ENCODE data around the gene NACAD.

NACAD gene, protein sequence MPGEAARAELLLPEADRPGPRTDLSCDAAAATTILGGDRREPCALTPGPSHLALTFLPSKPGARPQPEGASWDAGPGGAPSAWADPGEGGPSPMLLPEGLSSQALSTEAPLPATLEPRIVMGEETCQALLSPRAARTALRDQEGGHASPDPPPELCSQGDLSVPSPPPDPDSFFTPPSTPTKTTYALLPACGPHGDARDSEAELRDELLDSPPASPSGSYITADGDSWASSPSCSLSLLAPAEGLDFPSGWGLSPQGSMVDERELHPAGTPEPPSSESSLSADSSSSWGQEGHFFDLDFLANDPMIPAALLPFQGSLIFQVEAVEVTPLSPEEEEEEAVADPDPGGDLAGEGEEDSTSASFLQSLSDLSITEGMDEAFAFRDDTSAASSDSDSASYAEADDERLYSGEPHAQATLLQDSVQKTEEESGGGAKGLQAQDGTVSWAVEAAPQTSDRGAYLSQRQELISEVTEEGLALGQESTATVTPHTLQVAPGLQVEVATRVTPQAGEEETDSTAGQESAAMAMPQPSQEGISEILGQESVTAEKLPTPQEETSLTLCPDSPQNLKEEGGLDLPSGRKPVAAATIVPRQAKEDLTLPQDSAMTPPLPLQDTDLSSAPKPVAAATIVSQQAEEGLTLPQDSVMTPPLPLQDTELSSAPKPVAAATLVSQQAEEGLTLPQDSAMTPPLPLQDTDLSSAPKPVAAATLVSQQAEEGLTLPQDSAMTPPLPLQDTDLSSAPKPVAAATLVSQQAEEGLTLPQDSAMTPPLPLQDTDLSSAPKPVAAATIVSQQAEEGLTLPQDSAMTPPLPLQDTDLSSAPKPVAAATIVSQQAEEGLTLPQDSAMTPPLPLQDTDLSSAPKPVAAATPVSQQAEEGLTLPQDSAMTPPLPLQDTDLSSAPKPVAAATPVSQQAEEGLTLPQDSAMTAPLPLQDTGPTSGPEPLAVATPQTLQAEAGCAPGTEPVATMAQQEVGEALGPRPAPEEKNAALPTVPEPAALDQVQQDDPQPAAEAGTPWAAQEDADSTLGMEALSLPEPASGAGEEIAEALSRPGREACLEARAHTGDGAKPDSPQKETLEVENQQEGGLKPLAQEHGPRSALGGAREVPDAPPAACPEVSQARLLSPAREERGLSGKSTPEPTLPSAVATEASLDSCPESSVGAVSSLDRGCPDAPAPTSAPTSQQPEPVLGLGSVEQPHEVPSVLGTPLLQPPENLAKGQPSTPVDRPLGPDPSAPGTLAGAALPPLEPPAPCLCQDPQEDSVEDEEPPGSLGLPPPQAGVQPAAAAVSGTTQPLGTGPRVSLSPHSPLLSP (N-terminal part only)

DNA sequence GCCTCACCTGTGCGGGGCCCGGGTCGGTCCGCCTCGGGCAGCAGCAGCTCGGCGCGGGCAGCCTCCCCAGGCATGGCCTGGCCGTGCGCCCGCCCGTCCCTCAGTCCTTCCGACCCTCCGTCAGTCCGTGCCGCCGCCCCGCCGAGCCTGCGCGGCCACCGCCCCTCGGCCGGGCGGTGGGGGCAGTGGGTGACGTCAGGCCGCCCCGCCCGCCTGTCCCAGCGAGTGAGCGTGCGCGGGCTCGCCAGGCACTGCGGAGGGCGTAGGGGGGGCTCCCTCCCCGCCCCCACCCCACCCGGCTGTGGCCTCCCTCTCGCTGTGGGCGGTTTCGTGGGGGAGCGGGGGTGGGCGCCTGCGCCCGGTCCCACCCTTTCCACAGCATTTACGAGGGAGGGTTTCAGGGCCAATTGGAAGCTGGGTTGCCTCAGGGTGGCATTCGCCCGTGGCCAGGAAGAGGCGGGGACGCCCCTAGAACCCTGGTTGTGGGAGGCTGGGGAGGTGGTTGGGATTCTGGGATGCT, at the start of gene NACAD:
Gene NACAD, minus strand, starts transcription at position 149 of the 520 bp plus-strand sequence. Its CDS starts 75 bp downstream, at position 74.
- peak within 1 kb of the TSS in 3 of 5 donors; percentile 5 to 62 (median 55) for H3K9ac ChIP-seq (ENCODE audit: low read length in 5 of 5)
- no peaks in the 10 kb centered on the region for H3K9me3 ChIP-seq (ENCODE audit: control insufficient read depth in 5 of 5, low read length in 5 of 5)
- no peaks in the 10 kb centered on the region for H3K36me3 ChIP-seq (ENCODE audit: control insufficient read depth in 5 of 5, insufficient read depth in 5 of 5, low read length in 5 of 5)
- H3K27ac ChIP-seq (ENCODE audit: low read depth, low read length): no peak within 1 kb of the TSS
- H3K27me3 ChIP-seq (ENCODE audit: control insufficient read depth in 5 of 5, insufficient read depth in 4 of 5, low read length in 5 of 5): peaks cover 0 to 9% (median 4%) of the 10 kb centered on the region in 5 donors
- H3K4me1 ChIP-seq (ENCODE audit: control insufficient read depth in 5 of 5, insufficient read depth in 5 of 5, low read length in 5 of 5): peaks cover 0 to 24% (median 9%) of the 10 kb centered on the region in 5 donors
- H3K4me3 ChIP-seq (ENCODE audit: low read depth in 1 of 5, low read length in 5 of 5): peak within 1 kb of the TSS in 4 of 5 donors; percentile 49 to 71 (median 61)

DNA sequence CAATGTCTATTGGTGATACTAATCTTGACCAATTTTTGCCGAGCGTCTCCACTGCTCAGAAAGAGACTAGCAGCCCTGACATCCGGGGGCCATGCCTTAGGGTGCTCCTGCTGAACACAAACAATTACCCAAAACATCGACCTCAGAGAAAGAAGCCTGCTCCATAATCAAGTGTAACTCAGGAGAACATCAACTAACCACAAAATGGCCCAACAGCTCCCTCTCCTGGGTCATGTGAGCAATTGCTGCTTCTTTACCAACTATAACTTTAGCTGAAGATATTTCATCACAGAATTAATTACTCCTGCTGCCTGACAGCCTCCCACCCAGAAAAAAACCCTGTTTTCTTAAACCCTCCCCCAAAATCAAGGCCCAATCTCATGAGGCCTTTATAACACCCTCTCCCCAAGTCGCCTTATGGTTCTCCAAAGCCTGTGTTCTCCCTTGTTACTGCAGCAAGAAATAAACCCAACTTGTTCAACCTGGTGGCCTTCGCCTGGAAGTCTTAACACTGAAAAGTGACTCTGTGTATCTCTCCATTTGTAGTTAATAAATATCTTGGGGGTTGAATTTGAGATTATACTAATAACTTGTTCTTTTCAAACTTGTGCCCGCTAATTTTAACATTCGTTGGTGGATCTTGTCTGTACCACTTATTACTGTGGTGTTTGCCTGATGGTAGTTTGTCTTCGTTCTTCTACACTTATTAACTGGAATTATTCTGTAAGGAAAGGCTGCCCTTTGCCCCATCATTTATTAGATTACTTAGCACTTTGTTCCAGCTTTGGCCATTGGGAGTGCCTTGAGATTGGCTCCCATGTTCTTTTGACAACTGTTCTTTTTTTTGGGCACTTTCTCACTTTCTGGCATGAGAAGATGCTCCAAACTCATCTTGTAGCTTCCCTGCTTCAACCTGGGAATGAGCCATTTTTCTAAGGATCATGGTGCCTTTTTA, 47.6 kb upstream of the NACAD start:
- no peaks in the 10 kb centered on the region for H3K9me3 ChIP-seq (ENCODE audit: control insufficient read depth in 5 of 5, low read length in 5 of 5)
- H3K27me3 ChIP-seq (ENCODE audit: control insufficient read depth in 5 of 5, insufficient read depth in 4 of 5, low read length in 5 of 5): peaks cover 0 to 8% (median 3%) of the 10 kb centered on the region in 5 donors
- H3K9ac ChIP-seq (ENCODE audit: low read length in 5 of 5): peak overlapping the region in 1 of 5 donors; percentile 25
- no peak overlapping the region for H3K4me3 ChIP-seq (ENCODE audit: low read depth in 1 of 5, low read length in 5 of 5)
- no peak overlapping the region for H3K27ac ChIP-seq (ENCODE audit: low read depth, low read length)
- peaks cover 0 to 5% (median 4%) of the 10 kb centered on the region in 5 donors for H3K4me1 ChIP-seq (ENCODE audit: control insufficient read depth in 5 of 5, insufficient read depth in 5 of 5, low read length in 5 of 5)
- H3K36me3 ChIP-seq (ENCODE audit: control insufficient read depth in 5 of 5, insufficient read depth in 5 of 5, low read length in 5 of 5): no peaks in the 10 kb centered on the region

DNA sequence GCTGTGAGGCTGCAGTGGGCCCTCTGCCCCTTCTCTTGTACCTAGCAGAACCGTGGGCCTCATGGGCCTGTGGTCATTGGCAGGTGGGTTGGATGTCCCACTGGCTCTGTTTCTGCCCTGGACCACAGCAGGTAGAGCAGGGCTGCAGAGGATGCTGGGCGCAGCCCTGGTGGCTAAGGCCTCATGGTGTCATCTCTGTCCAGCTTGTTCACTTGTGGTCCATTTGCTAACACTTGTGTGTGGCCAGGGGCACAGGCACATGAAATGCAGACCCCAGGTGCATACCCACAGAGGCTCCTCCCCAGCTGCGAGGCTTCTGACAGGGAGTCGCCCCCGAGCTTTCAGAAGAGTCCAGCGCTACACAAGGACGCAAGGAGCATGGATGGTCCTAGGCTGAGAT, 45.1 kb upstream of the NACAD start:
- H3K27me3 ChIP-seq (ENCODE audit: control insufficient read depth in 5 of 5, insufficient read depth in 4 of 5, low read length in 5 of 5): peaks cover 0 to 4% (median 0%) of the 10 kb centered on the region in 5 donors

GRCh38 chr7:45133352-45133751, 44.6 kb upstream of the NACAD start:
- Histone ChIP-seq H3K27me3 (ENCODE audit: control insufficient read depth in 5 of 5, insufficient read depth in 4 of 5, low read length in 5 of 5) (peaks cover 0 to 4% (median 0%) of the 10 kb centered on the region in 5 donors), H3K4me3 (ENCODE audit: low read depth in 1 of 5, low read length in 5 of 5) (no peak overlapping the region), H3K9me3 (ENCODE audit: control insufficient read depth in 5 of 5, low read length in 5 of 5) (no peaks in the 10 kb centered on the region), H3K9ac (ENCODE audit: low read length in 5 of 5) (no peak overlapping the region), H3K4me1 (ENCODE audit: control insufficient read depth in 5 of 5, insufficient read depth in 5 of 5, low read length in 5 of 5) (peaks cover 0 to 5% (median 4%) of the 10 kb centered on the region in 5 donors), H3K36me3 (ENCODE audit: control insufficient read depth in 5 of 5, insufficient read depth in 5 of 5, low read length in 5 of 5) (no peaks in the 10 kb centered on the region), H3K27ac (ENCODE audit: low read depth, low read length) (no peak overlapping the region)

More for the DNA sequence above, 45.1 kb upstream of the NACAD start:
- no peak overlapping the region for H3K4me3 ChIP-seq (ENCODE audit: low read depth in 1 of 5, low read length in 5 of 5)
- H3K9me3 ChIP-seq (ENCODE audit: control insufficient read depth in 5 of 5, low read length in 5 of 5): no peaks in the 10 kb centered on the region
- H3K27ac ChIP-seq (ENCODE audit: low read depth, low read length): no peak overlapping the region
- no peaks in the 10 kb centered on the region for H3K36me3 ChIP-seq (ENCODE audit: control insufficient read depth in 5 of 5, insufficient read depth in 5 of 5, low read length in 5 of 5)
- no peak overlapping the region for H3K9ac ChIP-seq (ENCODE audit: low read length in 5 of 5)
- peaks cover 0 to 5% (median 4%) of the 10 kb centered on the region in 5 donors for H3K4me1 ChIP-seq (ENCODE audit: control insufficient read depth in 5 of 5, insufficient read depth in 5 of 5, low read length in 5 of 5)

DNA sequence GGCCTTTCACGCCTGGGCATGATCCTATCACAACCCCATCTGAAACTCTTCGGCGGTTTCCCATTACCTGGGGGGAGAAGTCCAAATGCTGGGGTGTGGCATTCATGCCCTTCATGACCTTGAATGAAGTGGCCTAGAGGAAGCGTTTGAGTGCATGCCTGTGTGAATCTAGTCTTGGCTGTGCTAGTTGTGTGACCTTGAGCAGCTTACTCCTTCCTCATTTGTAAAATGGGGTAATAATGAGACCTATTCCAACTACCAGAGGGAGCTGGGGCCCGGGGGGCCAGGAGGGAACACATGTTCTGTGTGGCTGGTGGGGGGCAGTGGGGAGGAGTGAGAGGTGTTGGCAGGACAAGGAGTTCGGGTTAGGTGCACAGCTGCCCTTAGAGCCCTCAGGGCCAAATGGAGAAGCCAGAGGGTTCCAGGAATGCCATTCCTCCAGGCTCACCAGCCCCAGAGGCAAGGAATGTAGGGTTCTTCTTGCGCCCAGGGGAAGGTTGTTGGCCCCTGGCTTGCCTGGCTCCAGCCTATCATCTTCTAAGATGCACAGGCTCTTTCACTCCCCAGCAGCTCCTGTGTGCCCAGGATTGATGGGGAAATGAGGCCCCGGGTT, 44.0 kb upstream of the NACAD start:
- H3K27me3 ChIP-seq (ENCODE audit: control insufficient read depth in 5 of 5, insufficient read depth in 4 of 5, low read length in 5 of 5): peaks cover 0 to 4% (median 0%) of the 10 kb centered on the region in 5 donors
- H3K27ac ChIP-seq (ENCODE audit: low read depth, low read length): no peak overlapping the region
- no peaks in the 10 kb centered on the region for H3K36me3 ChIP-seq (ENCODE audit: control insufficient read depth in 5 of 5, insufficient read depth in 5 of 5, low read length in 5 of 5)
- no peaks in the 10 kb centered on the region for H3K9me3 ChIP-seq (ENCODE audit: control insufficient read depth in 5 of 5, low read length in 5 of 5)
- H3K4me1 ChIP-seq (ENCODE audit: control insufficient read depth in 5 of 5, insufficient read depth in 5 of 5, low read length in 5 of 5): peaks cover 0 to 5% (median 4%) of the 10 kb centered on the region in 5 donors
- H3K9ac ChIP-seq (ENCODE audit: low read length in 5 of 5): peak overlapping the region in 1 of 5 donors; percentile 28
- no peak overlapping the region for H3K4me3 ChIP-seq (ENCODE audit: low read depth in 1 of 5, low read length in 5 of 5)

- peaks cover 0 to 4% (median 0%) of the 10 kb centered on the region in 5 donors for H3K27me3 ChIP-seq (ENCODE audit: control insufficient read depth in 5 of 5, insufficient read depth in 4 of 5, low read length in 5 of 5)
- H3K4me1 ChIP-seq (ENCODE audit: control insufficient read depth in 5 of 5, insufficient read depth in 5 of 5, low read length in 5 of 5): peaks cover 0 to 5% (median 4%) of the 10 kb centered on the region in 5 donors
- no peak overlapping the region for H3K27ac ChIP-seq (ENCODE audit: low read depth, low read length)
- H3K36me3 ChIP-seq (ENCODE audit: control insufficient read depth in 5 of 5, insufficient read depth in 5 of 5, low read length in 5 of 5): no peaks in the 10 kb centered on the region
- no peak overlapping the region for H3K4me3 ChIP-seq (ENCODE audit: low read depth in 1 of 5, low read length in 5 of 5)
- no peak overlapping the region for H3K9ac ChIP-seq (ENCODE audit: low read length in 5 of 5)
- H3K9me3 ChIP-seq (ENCODE audit: control insufficient read depth in 5 of 5, low read length in 5 of 5): no peaks in the 10 kb centered on the region
Measured at GRCh38 chr7:45131891-45132290, 43.1 kb upstream of the NACAD start.

GRCh38 chr7:45130910-45131309, 42.1 kb upstream of the NACAD start:
- no peak overlapping the region for H3K27ac ChIP-seq (ENCODE audit: low read depth, low read length)
- H3K4me1 ChIP-seq (ENCODE audit: control insufficient read depth in 5 of 5, insufficient read depth in 5 of 5, low read length in 5 of 5): peaks cover 0 to 3% (median 1%) of the 10 kb centered on the region in 5 donors
- H3K27me3 ChIP-seq (ENCODE audit: control insufficient read depth in 5 of 5, insufficient read depth in 4 of 5, low read length in 5 of 5): peaks cover 0 to 4% (median 0%) of the 10 kb centered on the region in 5 donors
- H3K4me3 ChIP-seq (ENCODE audit: low read depth in 1 of 5, low read length in 5 of 5): no peak overlapping the region
- H3K36me3 ChIP-seq (ENCODE audit: control insufficient read depth in 5 of 5, insufficient read depth in 5 of 5, low read length in 5 of 5): no peaks in the 10 kb centered on the region
- H3K9ac ChIP-seq (ENCODE audit: low read length in 5 of 5): no peak overlapping the region
- no peaks in the 10 kb centered on the region for H3K9me3 ChIP-seq (ENCODE audit: control insufficient read depth in 5 of 5, low read length in 5 of 5)

GRCh38 chr7:45129906-45130305, 41.1 kb upstream of the NACAD start:
- Histone ChIP-seq H3K4me3 (ENCODE audit: low read depth in 1 of 5, low read length in 5 of 5) (no peak overlapping the region), H3K36me3 (ENCODE audit: control insufficient read depth in 5 of 5, insufficient read depth in 5 of 5, low read length in 5 of 5) (no peaks in the 10 kb centered on the region), H3K9ac (ENCODE audit: low read length in 5 of 5) (no peak overlapping the region), H3K27me3 (ENCODE audit: control insufficient read depth in 5 of 5, insufficient read depth in 4 of 5, low read length in 5 of 5) (peaks cover 0 to 4% (median 0%) of the 10 kb centered on the region in 5 donors), H3K27ac (ENCODE audit: low read depth, low read length) (no peak overlapping the region), H3K9me3 (ENCODE audit: control insufficient read depth in 5 of 5, low read length in 5 of 5) (no peaks in the 10 kb centered on the region), H3K4me1 (ENCODE audit: control insufficient read depth in 5 of 5, insufficient read depth in 5 of 5, low read length in 5 of 5) (no peaks in the 10 kb centered on the region)
